ENCODE measurements around the gene KCNK7.

The KCNK7 gene

DNA sequence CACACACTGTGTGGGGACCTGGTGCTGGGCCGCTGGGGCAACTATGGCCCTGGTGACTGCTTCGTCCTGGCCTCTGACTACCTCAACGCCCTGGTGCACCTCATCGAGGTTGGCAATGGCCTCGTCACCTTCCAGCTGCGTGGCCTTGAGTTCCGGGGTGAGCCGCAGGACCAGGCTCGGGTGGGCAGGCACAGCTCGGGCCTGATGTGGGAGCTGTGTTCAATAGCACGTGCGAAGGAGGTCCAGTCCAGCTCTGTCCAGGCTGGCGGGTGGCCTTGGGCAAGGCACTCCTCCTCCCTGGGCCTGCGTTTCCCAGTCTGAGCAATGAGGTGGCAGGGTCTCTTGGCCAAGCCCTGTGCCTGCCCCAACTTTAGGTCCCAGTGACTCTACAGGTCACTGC is 34.0 kb upstream of the KCNK7 start:
- H3K27ac ChIP-seq, result no peak overlapping the region
- DNase-seq (ENCODE audit: low read depth, low spot score), result no peak

DNA sequence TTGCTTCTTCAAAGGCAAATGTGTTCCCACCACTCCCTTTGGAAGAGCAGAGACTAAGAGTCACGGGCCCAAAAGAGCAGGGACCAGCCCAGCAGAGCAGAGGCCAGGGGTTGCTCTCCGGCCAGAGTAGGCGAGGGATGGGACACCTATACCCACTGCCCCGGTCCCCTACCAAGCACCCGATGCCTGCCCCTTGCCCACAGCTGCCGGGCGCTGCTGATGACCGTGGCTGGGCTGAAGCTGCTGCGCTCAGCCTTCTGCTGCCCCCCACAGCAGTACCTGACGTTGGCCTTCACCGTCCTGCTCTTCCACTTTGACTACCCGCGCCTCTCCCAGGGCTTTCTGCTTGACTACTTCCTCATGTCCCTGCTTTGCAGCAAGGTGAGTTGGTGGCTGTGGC is 31.6 kb upstream of the KCNK7 start:
- no peak for DNase-seq (ENCODE audit: low read depth, low spot score)
- H3K27ac ChIP-seq, result no peak overlapping the region

DNA sequence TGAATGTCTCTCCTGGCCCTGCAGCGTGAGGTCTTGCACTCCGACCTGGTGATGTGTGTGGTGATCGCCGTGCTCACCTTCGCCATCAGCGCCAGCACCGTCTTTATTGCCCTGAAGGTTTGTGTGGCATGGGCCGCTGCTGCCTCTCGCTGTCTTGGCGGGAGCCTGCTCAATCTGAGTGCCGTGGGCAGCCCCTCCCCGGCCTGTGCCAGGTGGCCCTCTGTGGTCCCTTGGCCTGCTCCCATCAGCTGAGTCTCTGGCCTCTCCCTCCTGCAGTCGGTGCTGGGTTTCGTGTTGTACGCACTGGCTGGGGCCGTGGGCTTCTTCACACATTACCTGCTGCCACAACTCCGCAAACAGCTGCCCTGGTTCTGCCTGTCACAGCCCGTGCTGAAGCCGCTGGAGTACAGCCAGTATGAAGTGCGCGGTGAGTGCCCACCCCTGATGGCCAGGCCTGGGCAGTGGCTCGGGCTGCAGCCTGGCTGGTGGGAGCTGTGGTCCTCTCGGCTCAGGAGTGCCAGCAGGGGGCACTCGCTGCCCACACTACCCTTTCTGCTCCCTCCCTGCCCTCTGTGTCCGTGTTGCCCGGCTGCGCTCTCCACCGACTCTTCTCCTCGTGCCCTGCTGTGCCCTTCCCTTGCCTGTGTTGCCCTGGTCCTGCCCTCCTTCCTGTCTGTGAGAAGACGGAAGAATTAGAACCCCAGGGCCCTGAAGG is 30.2 kb upstream of the KCNK7 start:
- DNase-seq (ENCODE audit: low read depth, low spot score), result no peak

DNA sequence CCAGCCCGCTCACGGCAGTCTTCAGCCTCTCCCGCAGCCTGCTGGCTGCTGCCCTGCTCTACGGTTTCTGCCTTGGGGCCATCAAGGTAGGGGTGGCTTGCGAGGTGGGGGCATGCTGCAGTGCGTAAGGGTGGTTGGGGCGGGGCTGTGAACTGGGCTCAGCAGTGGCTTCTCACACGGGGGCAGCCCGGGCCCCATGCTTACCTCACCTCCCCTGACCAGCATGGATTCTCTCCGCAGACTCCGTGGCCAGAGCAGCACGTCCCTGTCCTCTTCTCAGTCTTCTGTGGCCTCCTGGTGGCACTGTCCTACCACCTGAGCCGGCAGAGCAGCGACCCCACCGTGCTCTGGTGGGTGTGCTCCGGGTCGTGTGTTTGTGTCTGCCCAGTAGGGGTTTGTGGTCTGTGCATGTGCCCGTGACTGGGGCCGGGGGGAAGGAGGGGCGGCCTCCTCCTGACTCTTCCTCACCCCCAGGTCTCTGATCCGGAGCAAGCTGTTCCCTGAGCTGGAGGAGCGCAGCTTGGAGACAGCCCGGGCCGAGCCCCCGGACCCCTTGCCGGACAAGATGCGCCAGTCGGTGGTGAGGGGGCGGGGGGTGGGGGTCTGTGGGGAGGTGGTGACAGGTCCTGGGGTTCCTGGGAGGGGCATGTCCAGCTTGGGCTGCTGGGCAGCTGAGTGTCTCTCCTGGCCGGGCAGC is 29.5 kb upstream of the KCNK7 start:
- no peak for DNase-seq (ENCODE audit: low read depth, low spot score)
- no peak overlapping the region for H3K27ac ChIP-seq

More for the DNA sequence above, 30.2 kb upstream of the KCNK7 start:
- no peak overlapping the region for H3K27ac ChIP-seq

DNA sequence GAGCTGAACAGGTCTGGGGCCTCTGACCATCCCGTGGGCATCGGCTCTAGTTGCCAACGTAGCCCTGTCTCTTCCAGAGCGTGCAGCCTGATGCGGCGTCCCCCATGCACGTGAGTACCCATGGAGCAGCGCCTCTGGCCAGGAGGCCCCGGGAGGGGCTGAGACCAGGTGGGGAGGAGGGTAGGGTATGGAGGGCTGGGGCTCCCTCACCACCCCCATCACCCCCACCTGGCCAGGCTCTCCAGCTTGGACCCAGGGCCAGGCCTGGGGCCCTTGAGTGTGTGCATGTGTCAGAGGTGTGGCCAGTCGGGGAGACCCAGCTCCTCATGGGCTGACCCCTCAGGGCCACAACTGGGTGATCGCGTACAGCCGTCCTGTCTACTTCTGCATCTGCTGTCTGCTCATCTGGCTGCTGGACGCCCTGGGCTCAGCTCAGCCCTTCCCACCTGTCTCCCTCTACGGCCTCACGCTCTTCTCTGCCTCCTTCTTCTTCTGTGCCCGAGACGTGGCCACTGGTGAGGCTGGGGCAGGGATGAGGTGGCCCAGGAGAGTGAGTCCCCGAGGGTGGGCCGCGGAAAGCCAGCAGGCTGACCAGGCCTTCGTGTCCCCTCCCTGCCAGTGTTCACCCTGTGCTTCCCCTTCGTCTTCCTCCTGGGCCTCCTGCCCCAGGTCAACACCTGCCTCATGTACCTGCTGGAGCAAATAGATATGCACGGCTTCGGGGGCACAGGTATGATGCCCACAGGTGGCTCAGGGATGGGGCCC is 28.4 kb upstream of the KCNK7 start:
- H3K27ac ChIP-seq, result no peak overlapping the region
- DNase-seq (ENCODE audit: low read depth, low spot score), result no peak

DNA sequence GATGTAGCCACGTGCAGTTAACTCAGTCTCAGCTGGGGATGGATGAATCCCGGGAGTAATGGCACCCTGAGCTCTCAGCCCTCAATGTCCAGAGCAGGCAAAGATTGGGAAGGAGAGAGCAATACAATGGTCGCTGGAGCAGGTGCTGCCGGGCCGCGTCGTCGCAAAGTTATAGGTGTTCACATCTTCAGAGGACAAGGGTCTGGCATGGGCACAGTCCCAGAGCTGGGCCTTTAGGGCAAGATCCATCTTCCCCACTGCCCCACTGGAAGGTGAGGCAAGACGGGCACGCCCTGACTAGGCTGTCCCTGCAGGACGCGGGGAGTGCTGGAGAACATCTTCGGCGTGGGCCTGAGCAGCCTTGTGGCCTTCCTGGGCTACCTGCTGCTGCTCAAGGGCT is 27.6 kb upstream of the KCNK7 start:
- DNase-seq (ENCODE audit: low read depth, low spot score), result no peak
- no peak overlapping the region for H3K27ac ChIP-seq

DNA sequence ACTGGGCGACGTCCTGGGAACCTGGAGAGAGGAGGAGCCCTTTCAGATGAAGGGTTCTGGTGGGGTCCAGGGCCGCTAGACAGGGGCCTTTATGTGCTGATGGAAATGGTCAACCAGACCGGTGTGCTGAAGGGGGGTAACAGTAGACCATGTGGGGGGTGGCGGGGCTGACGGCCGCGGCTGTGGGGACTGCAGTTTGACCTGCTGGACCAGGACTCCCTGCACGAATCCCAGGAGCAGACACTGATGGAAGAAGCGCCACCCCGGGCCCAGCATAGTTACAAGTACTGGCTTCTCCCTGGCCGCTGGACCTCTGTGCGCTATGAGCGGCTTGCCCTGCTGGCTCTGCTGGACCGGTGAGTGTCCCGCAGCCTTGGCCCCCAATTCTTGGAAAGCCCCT is 26.4 kb upstream of the KCNK7 start:
- H3K27ac ChIP-seq, result no peak overlapping the region
- DNase-seq (ENCODE audit: low read depth, low spot score), result no peak

DNA sequence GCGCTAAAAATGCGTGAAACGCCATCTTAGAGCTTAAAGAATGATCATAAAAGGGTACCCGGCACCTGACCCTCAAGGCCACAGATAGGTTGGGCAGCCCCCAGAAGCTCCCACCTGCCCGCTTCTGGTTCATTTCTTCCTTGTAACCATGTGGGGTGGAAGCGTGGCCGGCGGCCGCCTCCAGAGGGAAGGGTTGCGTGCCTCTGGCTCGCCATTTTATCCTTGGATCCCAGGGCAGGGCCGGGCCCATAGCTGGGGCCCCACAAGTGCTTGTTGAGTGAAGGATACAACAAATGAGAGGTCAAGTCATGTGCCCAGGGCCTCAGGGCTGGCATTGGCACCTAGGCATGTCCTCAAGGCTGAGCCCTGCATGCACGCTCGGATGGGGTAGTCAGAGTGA is 25.9 kb upstream of the KCNK7 start:
- DNase-seq (ENCODE audit: low read depth, low spot score), result no peak
- no peak overlapping the region for H3K27ac ChIP-seq

DNA sequence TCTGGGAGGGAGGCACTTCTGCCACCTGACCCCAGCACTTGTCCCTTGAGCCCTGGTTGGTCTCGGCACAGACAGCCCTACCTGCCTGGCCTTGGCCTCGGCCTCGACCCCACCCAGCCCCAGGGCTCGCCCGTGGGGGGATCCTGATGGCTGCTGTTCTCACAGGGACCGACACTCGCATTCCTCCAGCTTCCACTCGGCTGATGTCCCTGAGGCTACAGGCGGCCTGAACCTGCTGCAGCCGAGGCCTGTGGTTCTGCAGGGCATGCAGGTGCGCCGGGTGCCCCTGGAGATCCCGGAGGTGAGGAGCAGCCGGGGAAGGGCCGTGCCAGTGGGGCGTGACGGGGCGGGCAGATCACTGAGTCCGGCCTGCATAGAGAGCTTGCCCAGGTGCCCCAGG is 25.1 kb upstream of the KCNK7 start:
- H3K27ac ChIP-seq, result no peak overlapping the region

DNA sequence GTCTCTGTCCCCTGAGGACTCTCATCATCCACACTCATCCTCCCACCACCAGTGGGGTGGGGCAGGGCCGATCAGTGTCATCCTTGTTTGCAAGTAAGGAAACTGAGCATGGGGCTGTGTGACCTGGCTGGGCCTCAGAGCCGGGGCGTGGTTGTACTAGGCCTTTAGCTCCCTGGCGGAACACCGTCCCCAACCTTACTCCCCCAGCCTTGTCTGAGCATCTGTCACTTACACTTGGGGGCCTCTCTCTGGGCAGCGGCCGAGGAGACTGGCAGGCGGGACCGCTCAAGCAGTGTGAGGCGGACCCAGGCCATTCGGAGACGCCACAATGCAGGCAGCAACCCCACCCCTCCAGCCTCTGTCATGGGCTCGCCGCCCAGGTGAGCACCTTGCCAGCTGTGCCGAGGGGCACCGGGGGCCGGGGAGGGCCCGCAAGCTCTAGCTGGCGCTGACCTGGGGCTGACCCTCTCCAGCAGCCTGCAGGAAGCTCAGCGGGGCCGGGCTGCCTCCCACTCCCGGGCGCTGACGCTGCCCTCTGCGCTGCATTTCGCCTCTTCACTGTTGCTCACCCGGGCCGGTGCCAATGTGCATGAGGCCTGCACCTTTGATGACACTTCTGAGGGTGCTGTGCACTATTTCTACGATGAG is 23.8 kb upstream of the KCNK7 start:
- no peak overlapping the region for H3K27ac ChIP-seq
- no peak for DNase-seq (ENCODE audit: low read depth, low spot score)

More for the DNA sequence above, 25.1 kb upstream of the KCNK7 start:
- no peak for DNase-seq (ENCODE audit: low read depth, low spot score)

DNA sequence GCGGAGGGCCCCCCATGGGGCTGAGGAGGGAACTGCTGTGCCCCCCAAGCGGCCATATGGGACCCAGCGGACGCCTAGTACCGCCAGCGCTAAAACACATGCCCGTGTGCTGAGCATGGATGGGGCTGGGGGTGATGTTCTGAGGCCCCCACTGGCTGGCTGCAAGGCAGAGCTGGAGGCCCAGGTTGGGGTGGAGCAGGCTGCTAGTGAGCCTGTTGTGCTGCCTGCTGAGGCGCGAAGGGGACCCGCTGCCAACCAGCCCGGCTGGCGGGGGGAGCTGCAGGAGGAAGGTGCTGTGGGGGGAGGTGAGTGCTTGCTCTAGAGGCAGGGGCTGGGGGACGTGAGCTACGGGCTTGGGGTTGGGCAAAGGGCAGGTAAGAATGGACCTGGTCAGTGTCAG is 23.2 kb upstream of the KCNK7 start:
- H3K27ac ChIP-seq, result no peak overlapping the region
- DNase-seq (ENCODE audit: low read depth, low spot score), result no peak

DNA sequence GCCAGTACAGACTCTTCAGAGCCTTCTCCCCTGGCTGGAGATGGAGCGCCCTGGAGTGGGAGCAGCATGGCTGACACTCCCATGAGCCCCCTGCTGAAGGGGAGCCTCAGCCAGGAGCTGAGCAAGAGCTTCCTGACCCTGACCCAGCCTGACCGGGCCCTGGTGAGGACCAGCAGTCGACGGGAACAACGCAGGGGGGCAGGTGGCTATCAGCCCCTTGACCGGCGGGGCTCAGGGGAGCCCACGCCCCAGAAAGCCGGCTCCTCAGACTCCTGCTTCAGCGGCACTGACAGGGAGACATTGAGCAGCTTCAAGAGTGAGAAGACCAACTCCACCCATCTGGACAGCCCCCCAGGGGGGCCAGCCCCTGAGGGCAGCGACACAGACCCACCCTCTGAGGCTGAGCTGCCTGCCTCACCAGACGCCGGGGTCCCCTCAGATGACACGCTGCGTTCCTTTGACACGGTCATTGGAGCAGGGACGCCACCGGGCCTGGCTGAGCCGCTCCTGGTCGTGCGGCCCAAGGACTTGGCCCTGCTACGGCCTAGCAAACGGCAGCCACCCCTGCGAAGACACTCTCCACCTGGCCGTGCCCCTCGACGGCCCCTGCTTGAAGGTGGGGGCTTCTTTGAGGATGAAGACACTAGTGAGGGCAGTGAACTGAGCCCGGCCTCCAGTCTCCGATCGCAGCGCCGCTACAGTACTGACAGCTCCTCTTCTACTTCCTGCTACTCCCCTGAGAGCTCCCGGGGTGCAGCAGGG is 22.6 kb upstream of the KCNK7 start:
- DNase-seq (ENCODE audit: low read depth, low spot score), result no peak
- H3K27ac ChIP-seq, result no peak overlapping the region

DNA sequence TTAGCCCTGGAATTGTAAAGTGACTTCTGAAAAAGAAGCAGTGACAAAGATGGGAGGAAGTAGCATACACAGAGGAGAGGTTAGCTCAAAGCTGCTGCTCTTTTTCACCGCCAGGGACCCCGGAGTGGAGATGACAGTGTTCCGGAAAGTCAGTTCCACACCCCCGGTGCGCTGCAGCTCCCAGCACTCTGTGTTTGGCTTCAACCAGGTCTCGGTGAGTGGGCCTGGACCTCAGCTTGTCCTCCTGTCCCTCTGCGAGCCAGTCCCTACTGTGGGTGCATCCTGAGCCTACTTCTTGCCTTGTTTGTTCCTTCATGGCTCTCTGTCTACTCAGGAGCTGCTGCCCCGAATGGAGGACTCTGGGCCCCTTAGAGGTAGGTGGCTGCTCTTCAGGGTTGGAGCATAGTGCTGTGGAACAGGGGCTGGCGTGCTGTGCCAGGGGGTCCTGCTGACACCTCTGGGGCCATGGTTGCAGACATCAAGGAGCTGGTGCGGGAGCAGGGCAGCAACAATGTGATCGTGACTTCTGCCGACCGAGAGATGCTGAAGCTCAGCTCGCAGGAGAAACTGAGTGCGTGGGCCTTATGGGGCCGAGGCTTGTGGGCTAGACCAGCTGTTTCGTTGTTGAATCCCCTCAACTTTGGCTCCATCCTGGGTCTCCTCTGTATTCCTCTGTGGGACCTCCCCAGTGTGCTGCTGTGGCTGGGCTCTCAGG is 21.7 kb upstream of the KCNK7 start:
- peak overlapping the region; percentile 93 for H3K27ac ChIP-seq
- DNase-seq (ENCODE audit: low read depth, low spot score), result no peak

DNA sequence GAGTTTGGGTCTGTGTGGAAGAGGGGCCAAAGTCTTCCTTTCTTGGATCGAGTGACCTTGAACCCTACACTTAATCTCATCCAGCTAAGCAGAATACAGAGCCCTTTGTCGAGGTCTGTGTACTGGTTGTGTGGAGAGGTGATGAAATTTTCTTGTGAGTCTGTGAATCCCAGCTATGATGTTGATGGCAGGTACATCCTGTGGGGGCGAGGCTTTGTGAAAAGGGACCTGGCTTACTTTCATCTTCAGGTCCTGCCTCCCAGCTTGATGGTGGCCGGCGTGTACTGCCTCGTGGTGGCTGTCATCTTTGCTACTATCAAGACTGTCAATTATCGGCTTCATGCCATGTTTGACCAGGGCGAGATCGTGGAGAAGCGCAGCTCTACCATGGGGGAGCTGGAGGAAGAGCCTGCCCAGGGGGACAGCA is 21.0 kb upstream of the KCNK7 start:
- H3K27ac ChIP-seq, result peak overlapping the region; percentile 93
- DNase-seq (ENCODE audit: low read depth, low spot score), result no peak

DNA sequence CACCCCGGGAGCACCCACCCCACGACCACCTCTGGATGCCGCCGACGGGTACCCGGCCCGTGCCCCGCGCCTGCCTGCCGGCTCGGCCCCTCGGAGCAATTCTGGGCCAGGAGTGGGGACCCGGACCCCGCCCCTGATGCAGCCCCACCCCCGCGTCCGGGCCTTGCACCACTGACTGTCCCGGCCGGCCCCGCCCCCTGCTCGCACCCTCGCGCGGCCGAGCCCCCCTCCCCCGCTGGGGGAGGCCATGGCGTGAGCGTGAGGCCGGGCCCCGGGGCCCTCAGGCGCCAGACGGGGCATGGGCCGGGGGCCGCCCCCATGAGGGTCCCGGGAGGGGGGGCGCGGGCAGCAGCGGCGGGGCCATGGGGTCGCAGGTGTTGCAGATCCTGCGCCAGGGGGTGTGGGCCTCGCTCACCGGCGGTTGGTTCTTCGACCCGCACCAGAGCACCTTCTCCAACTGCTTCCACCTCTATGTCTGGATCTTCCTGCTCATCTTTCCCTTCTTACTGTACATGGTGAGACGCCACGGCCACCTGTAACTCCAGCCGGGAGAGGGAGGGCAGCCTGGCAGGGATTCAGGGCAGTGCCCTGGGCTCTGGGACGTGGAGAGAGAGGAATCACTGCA is 20.5 kb upstream of the KCNK7 start:
- no peak for DNase-seq (ENCODE audit: low read depth, low spot score)
- peak overlapping the region; percentile 93 for H3K27ac ChIP-seq

DNA sequence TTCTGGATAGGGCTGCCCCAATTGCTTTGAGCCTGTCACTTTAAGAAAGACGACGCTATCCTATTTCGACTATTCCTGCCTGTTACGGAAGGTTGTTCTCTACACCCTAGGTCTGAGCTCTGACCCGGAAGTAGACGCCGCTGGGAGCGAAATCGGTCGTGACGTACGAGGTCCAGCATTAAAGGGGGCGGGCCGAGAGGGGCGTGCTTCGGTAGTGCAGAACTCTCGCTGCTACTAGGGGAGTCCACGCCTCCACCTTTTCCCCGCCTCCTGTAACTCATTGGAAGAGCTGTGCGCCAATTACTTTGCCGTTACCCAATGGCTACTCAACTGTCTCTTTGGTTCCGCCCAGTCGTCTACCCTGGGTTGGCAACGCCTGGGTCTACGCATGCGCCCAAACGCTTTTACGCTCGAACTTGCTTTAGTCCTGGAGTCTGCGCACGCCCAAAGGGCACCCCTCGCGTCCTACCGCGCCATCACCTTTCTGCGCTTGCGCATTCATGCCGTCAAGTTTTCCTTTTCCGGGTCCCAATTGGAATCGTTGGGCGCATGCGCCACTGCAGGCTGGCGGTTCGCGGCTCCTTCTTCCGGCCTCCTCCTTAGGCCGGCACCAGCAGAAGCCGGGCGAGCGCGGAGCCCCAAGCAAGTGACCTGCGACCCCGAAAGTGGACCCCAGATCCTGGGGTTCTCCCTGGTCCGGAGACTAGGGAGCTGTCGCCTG is 19.8 kb upstream of the KCNK7 start, which contains the start of gene PCNX3:
TSS of gene PCNX3 (plus strand) at position 548 of the 721 bp plus-strand sequence. CDS start 536 bp downstream, outside the sequence.
- peak; percentile 99 for DNase-seq (ENCODE audit: low read depth, low spot score)
- peak within 1 kb of the TSS; percentile 93 for H3K27ac ChIP-seq

DNA sequence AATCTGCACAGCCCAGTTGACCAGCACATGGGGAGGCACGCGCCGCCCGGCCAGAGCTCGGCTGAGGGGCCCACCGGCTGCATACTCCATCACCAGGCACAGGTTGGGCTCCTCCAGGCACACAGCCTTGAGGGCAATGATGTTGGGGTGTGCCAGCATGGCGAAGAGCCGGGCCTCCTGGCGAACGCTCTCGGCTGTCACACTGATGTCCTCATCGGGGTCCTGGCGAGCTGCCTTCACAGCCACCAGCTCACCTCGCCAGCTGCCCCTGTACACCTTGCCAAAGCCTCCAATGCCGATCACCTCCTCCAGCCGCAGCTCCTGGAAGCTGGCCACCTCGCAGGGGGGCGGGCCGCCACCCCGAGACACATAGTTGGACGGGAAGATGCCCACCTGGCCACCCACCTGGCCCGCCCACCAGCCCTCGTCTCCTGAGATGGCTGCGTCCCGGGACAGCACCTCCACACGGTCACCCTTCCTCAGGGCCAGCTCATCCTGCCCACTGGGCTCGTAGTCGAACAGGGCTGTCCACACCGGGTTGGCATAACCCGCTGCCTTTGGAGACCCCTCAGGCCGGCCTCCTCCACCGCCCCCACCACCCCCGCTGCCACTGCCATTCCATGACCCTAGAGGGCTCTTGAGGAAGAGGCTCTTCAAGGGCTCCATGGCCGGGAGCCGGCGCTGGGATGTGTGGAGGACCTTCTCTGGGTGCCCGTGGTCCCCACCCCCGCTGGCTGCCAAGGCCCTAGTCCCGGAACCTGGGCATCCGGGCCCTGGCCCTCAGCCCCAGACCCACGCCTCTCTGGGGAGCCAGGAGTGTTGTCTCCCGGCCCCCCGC is 17.7 kb upstream of the KCNK7 start:
- DNase-seq (ENCODE audit: low read depth, low spot score), result no peak
- peak overlapping the region; percentile 93 for H3K27ac ChIP-seq
